Ectodermal cell (in vitro differentiated cells): ENCODE measurements around the gene FANCC. TPM values are rescaled to one million over a fixed set of nuclear protein-coding genes. Genes with fewer than 3 reads are reported as not detected.

ENCODE experiments used
- H3K27ac ChIP-seq: 2 replicates; pipeline ENCODE4 v1.7.0; 2013; ENCODE audit warnings: mild to moderate bottlenecking, low read depth, low read length; ENCODE audit not compliant: insufficient read depth, poor library complexity, severe bottlenecking
- H3K27me3 ChIP-seq: 2 replicates; pipeline ENCODE4 v1.7.0; 2013; ENCODE audit warnings: mild to moderate bottlenecking, low read length; ENCODE audit not compliant: insufficient read depth, control insufficient read depth, poor library complexity, severe bottlenecking
- H3K36me3 ChIP-seq: one replicate; pipeline ENCODE4 v1.7.0; 2013; ENCODE audit warnings: low read length; ENCODE audit not compliant: control insufficient read depth, insufficient read depth
- H3K4me1 ChIP-seq: one replicate; pipeline ENCODE4 v1.7.0; 2013; ENCODE audit warnings: low read length; ENCODE audit not compliant: control insufficient read depth, insufficient read depth
- H3K4me3 ChIP-seq: 2 replicates; pipeline ENCODE4 v1.7.0; 2013; ENCODE audit warnings: low read depth, low read length, control low read depth; ENCODE audit not compliant: insufficient read depth
- H3K9me3 ChIP-seq: 2 replicates; pipeline ENCODE4 v1.7.0; 2013; ENCODE audit warnings: mild to moderate bottlenecking, low read length, moderate library complexity; ENCODE audit not compliant: control insufficient read depth
- WGBS, 2 experiments: methylation state at CpG; one replicate each; pipeline ENCODE4 v1.1.7; 2013; ENCODE audit warnings: missing lambda C conversion rate in 2 of 2; 5-methylcytosine and 5-hydroxymethylcytosine counted together
- polyA plus RNA-seq, 4 experiments: library from polyadenylated mRNA; stranded (reverse); fragments of 50-300 nt; gene quantifications; one replicate each; pipeline ENCODE4 v1.2.3, GENCODE V29; 2013

FANCC gene
- 31.0 TPM for polyA plus RNA-seq (2013, experiment 1 of 4)
- 28.4 TPM for polyA plus RNA-seq (2013, experiment 2 of 4)
- 18.3 TPM for polyA plus RNA-seq (2013, experiment 3 of 4)
- polyA plus RNA-seq (2013, experiment 4 of 4): 18.5 TPM

GRCh38 chr9:95317119-95317892, at the start of gene FANCC:
Gene FANCC, minus strand, starts transcription at chr9:95317709. Its CDS starts 68,418 bp downstream, at chr9:95249291.
- peaks cover 15% of the 10 kb centered on the region for H3K4me1 ChIP-seq
- H3K4me3 ChIP-seq: peak within 1 kb of the TSS; percentile 76
- no peaks in the 10 kb centered on the region for H3K36me3 ChIP-seq
- WGBS, 2 experiments: 0% methylated on average over 88 to 89 of the region's 89 CpGs
- H3K27me3 ChIP-seq: no peaks in the 10 kb centered on the region
- H3K9me3 ChIP-seq: no peaks in the 10 kb centered on the region
- H3K27ac ChIP-seq: peak within 1 kb of the TSS; percentile 99

GRCh38 chr9:95366731-95367325, 49.3 kb upstream of the FANCC start:
- peak overlapping the region; percentile 13 for H3K27ac ChIP-seq
- no peaks in the 10 kb centered on the region for H3K9me3 ChIP-seq
- no peak overlapping the region for H3K4me3 ChIP-seq
- 37 to 38% methylated on average over 8 of the region's 8 CpGs for WGBS, 2 experiments
- H3K4me1 ChIP-seq: peaks cover 23% of the 10 kb centered on the region
- no peaks in the 10 kb centered on the region for H3K36me3 ChIP-seq
- no peaks in the 10 kb centered on the region for H3K27me3 ChIP-seq

- H3K27ac ChIP-seq: no peak overlapping the region
- no peaks in the 10 kb centered on the region for H3K9me3 ChIP-seq
- no peak overlapping the region for H3K4me3 ChIP-seq
- peaks cover 28% of the 10 kb centered on the region for H3K4me1 ChIP-seq
- H3K36me3 ChIP-seq: no peaks in the 10 kb centered on the region
- H3K27me3 ChIP-seq: no peaks in the 10 kb centered on the region
- WGBS, 2 experiments: 90 to 91% methylated on average over 4 of the region's 4 CpGs
These were observed 48.3 kb upstream of the FANCC start for GRCh38 chr9:95365766-95366165.

DNA sequence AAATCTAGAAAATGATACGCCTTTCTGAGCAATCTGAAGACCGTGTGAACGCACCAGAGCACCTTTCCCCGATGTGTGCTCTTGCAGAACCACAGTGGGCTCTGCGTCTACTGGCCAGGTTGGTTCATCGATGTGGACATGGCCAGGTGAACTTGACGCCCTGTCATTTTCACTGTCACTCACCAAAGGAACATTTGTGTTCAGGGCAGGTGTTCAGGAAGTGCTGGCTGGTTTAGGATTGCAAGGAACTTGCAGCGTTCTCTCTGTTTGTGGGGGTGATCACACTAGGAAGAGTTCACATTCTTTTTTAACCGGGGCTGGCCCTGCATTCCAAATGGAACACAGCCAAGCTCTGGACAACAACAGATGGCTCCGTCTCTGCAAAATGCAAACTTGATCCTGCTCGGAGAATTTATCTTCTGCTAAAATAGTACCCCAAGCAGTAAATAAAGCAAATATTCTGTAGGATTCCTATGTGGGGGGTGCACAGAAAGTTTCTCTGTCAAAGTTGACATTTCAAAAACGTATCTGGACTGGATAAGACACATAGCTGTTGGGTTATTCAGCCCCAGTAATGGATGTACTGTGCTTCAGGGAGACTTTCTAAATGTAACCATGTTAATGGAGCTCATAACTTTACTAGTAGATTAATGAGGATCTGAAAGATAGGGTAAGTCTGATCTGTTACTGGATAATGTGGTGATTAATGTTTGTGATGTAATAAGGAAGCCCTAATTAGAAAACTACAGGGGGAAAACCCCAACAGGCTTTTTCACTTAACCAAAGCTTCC, 45.7 kb upstream of the FANCC start:
- no peak overlapping the region for H3K27ac ChIP-seq
- no peaks in the 10 kb centered on the region for H3K36me3 ChIP-seq
- H3K27me3 ChIP-seq: no peaks in the 10 kb centered on the region
- peaks cover 31% of the 10 kb centered on the region for H3K4me1 ChIP-seq
- WGBS, 2 experiments: 89% methylated on average over 11 to 12 of the region's 12 CpGs
- H3K4me3 ChIP-seq: no peak overlapping the region
- H3K9me3 ChIP-seq: no peaks in the 10 kb centered on the region

DNA sequence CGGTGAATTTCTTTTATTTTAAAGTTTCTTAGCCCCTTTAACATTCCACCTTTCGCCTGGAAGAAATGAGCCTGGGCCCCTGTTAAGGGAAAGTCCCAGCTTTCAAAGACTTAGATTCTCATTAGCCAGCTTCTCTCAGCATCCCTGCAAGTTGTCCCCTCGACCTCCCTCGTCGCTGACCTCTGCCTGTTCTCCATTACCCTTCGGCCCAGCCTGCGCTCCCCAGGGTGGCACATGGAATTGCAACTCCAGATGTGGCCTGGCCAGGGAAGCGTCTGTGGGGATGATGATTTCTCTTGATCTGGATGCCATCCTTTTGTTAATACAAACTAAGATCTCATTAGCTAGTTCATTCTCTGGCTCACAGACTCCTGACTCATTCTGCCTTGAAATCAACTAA, 43.4 kb upstream of the FANCC start:
- Histone ChIP-seq H3K4me3 (no peak overlapping the region), H3K27ac (no peak overlapping the region), H3K27me3 (no peaks in the 10 kb centered on the region), H3K9me3 (no peaks in the 10 kb centered on the region), H3K4me1 (peaks cover 26% of the 10 kb centered on the region), H3K36me3 (no peaks in the 10 kb centered on the region)
- 34 to 42% methylated on average over 8 of the region's 8 CpGs for WGBS, 2 experiments

- no peaks in the 10 kb centered on the region for H3K27me3 ChIP-seq
- no peak overlapping the region for H3K4me3 ChIP-seq
- no peak overlapping the region for H3K27ac ChIP-seq
- 89 to 93% methylated on average over 8 of the region's 8 CpGs for WGBS, 2 experiments
- peaks cover 8% of the 10 kb centered on the region for H3K4me1 ChIP-seq
- H3K9me3 ChIP-seq: no peaks in the 10 kb centered on the region
- H3K36me3 ChIP-seq: no peaks in the 10 kb centered on the region
These were observed 39.8 kb upstream of the FANCC start for GRCh38 chr9:95357316-95357715.

- Histone ChIP-seq H3K27ac (no peak overlapping the region), H3K27me3 (peaks cover 9% of the 10 kb centered on the region), H3K4me1 (no peaks in the 10 kb centered on the region), H3K9me3 (no peaks in the 10 kb centered on the region), H3K4me3 (no peak overlapping the region), H3K36me3 (no peaks in the 10 kb centered on the region)
- 71% methylated on average over 5 of the region's 5 CpGs for WGBS, 2 experiments
These were observed 38.0 kb upstream of the FANCC start for GRCh38 chr9:95355500-95355899.

DNA sequence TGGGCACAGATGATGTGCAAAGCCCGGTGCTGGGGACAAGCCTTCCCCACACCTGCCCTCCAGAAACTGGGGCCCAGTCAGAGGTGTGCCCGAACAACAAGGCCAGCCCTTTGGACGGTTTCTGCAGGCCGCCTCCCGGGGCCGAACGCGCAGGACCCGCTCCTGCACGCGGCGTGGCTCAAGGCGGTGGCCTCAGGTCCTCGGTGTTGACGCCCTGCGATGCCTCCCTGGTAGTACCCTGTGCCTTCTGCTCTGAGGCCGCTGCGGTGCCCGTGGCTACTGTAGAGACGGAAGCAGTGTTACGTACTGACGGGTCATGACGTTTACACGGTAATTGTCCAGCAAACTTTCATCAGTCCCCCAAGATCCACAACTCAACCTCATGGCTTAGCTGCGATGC, 33.5 kb upstream of the FANCC start:
- H3K4me1 ChIP-seq: no peaks in the 10 kb centered on the region
- peaks cover 37% of the 10 kb centered on the region for H3K27me3 ChIP-seq
- no peak overlapping the region for H3K4me3 ChIP-seq
- WGBS, 2 experiments: 89 to 90% methylated on average over 25 of the region's 25 CpGs
- H3K9me3 ChIP-seq: no peaks in the 10 kb centered on the region
- H3K27ac ChIP-seq: no peak overlapping the region
- no peaks in the 10 kb centered on the region for H3K36me3 ChIP-seq

DNA sequence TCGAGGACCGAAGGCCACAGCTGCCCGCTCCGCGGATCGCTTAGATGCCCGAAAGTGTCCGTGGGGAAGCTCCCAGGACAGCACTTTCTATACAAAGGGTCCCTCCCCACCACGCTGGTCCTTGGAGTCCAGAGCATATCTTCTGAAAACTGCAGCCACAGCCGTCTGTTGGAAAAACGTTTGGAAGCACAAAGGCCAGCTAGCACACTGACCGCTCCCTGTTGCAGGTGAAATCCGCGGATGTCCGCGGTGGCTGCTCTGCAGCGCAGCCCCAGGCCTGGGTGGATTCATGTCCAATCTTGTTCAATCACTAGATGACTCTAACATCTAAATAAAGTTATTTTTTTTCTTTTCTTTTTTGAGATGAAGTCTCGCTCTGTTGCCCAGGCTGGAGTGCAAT, 32.8 kb upstream of the FANCC start:
- H3K4me3 ChIP-seq: no peak overlapping the region
- H3K36me3 ChIP-seq: no peaks in the 10 kb centered on the region
- H3K4me1 ChIP-seq: no peaks in the 10 kb centered on the region
- WGBS, 2 experiments: 87 to 88% methylated on average over 18 of the region's 18 CpGs
- no peaks in the 10 kb centered on the region for H3K9me3 ChIP-seq
- no peak overlapping the region for H3K27ac ChIP-seq
- H3K27me3 ChIP-seq: peaks cover 37% of the 10 kb centered on the region
